ENCODE results near the gene TULP4. TPM values are rescaled to one million over a fixed set of nuclear protein-coding genes. Genes with fewer than 3 reads are reported as not detected.

The TULP4 gene
- total RNA-seq, 1 experiment from 2014 or later = 52.8 TPM

DNA sequence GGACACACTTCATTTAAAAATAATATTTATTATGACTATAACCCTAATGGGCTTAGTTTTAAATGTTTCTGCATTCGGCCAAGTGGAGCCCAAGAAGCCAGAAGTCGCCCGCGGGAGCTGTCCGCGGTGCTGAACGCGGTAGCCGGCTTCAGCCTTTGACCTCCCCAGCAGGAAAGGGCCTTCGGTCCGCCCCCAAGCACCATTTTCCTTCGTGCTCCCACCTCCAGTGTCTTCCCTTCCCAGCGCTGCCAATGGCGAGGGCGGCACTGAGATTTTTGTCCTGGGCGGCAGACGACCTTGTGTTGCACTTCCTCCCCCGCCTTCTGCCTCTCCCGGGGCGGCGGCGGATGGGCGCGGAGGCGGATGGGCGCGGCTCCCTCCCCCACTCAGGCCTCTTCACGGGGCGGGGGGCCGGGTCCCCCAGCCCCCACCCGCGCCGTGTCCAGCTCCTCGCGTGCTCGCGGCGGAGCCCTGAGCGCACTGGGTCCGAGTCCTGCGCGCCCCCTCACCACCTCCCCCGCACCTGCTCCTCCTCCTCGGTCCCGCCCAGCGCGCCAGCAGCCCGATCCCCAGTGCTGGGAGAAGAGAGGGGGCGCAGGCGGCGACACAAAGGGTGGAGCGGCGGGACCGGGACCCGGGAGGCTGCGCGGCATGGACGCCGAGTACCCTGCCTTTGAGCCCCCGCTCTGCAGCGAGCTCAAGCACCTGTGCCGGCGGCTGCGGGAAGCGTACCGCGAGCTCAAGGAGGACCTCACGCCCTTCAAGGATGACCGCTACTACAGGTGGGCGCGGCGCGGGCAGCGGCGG lies 224.0 kb downstream of the TULP4 start (continued):
- TF ChIP-seq, protein P1, sequence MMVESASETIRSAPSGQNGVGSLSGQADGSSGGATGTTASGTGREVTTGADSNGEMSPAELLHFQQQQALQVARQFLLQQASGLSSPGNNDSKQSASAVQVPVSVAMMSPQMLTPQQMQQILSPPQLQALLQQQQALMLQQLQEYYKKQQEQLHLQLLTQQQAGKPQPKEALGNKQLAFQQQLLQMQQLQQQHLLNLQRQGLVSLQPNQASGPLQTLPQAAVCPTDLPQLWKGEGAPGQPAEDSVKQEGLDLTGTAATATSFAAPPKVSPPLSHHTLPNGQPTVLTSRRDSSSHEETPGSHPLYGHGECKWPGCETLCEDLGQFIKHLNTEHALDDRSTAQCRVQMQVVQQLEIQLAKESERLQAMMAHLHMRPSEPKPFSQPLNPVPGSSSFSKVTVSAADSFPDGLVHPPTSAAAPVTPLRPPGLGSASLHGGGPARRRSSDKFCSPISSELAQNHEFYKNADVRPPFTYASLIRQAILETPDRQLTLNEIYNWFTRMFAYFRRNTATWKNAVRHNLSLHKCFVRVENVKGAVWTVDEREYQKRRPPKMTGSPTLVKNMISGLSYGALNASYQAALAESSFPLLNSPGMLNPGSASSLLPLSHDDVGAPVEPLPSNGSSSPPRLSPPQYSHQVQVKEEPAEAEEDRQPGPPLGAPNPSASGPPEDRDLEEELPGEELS (CRISPR knock-in tag; IDR thresholded peaks at IDR 0.05) = peak; percentile 71
- TF ChIP-seq GRHL2 (CRISPR knock-in tag; IDR thresholded peaks at IDR 0.05; ENCODE audit: insufficient replicate concordance, severe bottlenecking) (no peak), SP1 (CRISPR knock-in tag; conservative IDR thresholded peaks at IDR 0.05) (no peak), IRF2 (CRISPR knock-in tag; IDR thresholded peaks at IDR 0.05; ENCODE audit: borderline replicate concordance, low read depth) (no peak), ZBTB21 (CRISPR knock-in tag; IDR thresholded peaks at IDR 0.05; ENCODE audit: borderline replicate concordance) (no peak), SMAD3 (CRISPR knock-in tag; IDR thresholded peaks at IDR 0.05; ENCODE audit: borderline replicate concordance) (peak; percentile 84; the same call in 1 of the 2 replicates), ZSCAN18 (CRISPR knock-in tag; IDR thresholded peaks at IDR 0.05) (no peak; the same call in 1 of the 2 replicates), NR2C2 (CRISPR knock-in tag; IDR thresholded peaks at IDR 0.05) (no peak), TP53 (CRISPR knock-in tag; IDR thresholded peaks at IDR 0.05) (peak; percentile 20; the same call in 1 of the 2 replicates), CBFB (CRISPR knock-in tag; IDR thresholded peaks at IDR 0.05; ENCODE audit: low read depth) (0 out of 2 replicates have a peak, but pooled peaks have one; percentile 20)
- TF ChIP-seq, protein P2, sequence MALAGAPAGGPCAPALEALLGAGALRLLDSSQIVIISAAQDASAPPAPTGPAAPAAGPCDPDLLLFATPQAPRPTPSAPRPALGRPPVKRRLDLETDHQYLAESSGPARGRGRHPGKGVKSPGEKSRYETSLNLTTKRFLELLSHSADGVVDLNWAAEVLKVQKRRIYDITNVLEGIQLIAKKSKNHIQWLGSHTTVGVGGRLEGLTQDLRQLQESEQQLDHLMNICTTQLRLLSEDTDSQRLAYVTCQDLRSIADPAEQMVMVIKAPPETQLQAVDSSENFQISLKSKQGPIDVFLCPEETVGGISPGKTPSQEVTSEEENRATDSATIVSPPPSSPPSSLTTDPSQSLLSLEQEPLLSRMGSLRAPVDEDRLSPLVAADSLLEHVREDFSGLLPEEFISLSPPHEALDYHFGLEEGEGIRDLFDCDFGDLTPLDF (CRISPR knock-in tag; IDR thresholded peaks at IDR 0.05) = no peak
- TF ChIP-seq, protein P3, sequence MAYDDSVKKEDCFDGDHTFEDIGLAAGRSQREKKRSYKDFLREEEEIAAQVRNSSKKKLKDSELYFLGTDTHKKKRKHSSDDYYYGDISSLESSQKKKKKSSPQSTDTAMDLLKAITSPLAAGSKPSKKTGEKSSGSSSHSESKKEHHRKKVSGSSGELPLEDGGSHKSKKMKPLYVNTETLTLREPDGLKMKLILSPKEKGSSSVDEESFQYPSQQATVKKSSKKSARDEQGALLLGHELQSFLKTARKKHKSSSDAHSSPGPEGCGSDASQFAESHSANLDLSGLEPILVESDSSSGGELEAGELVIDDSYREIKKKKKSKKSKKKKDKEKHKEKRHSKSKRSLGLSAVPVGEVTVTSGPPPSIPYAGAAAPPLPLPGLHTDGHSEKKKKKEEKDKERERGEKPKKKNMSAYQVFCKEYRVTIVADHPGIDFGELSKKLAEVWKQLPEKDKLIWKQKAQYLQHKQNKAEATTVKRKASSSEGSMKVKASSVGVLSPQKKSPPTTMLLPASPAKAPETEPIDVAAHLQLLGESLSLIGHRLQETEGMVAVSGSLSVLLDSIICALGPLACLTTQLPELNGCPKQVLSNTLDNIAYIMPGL (CRISPR knock-in tag; IDR thresholded peaks at IDR 0.05) = peak; percentile 93
- TF ChIP-seq, protein P4, sequence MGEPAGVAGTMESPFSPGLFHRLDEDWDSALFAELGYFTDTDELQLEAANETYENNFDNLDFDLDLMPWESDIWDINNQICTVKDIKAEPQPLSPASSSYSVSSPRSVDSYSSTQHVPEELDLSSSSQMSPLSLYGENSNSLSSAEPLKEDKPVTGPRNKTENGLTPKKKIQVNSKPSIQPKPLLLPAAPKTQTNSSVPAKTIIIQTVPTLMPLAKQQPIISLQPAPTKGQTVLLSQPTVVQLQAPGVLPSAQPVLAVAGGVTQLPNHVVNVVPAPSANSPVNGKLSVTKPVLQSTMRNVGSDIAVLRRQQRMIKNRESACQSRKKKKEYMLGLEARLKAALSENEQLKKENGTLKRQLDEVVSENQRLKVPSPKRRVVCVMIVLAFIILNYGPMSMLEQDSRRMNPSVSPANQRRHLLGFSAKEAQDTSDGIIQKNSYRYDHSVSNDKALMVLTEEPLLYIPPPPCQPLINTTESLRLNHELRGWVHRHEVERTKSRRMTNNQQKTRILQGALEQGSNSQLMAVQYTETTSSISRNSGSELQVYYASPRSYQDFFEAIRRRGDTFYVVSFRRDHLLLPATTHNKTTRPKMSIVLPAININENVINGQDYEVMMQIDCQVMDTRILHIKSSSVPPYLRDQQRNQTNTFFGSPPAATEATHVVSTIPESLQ (CRISPR knock-in tag; IDR thresholded peaks at IDR 0.05) = no peak
- TF ChIP-seq, protein P5, sequence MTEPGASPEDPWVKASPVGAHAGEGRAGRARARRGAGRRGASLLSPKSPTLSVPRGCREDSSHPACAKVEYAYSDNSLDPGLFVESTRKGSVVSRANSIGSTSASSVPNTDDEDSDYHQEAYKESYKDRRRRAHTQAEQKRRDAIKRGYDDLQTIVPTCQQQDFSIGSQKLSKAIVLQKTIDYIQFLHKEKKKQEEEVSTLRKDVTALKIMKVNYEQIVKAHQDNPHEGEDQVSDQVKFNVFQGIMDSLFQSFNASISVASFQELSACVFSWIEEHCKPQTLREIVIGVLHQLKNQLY (CRISPR knock-in tag; IDR thresholded peaks at IDR 0.05) = no peak
- TF ChIP-seq, protein P6, sequence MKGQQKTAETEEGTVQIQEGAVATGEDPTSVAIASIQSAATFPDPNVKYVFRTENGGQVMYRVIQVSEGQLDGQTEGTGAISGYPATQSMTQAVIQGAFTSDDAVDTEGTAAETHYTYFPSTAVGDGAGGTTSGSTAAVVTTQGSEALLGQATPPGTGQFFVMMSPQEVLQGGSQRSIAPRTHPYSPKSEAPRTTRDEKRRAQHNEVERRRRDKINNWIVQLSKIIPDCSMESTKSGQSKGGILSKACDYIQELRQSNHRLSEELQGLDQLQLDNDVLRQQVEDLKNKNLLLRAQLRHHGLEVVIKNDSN (CRISPR knock-in tag; IDR thresholded peaks at IDR 0.05) = peak; percentile 68
- TF ChIP-seq, protein P7, sequence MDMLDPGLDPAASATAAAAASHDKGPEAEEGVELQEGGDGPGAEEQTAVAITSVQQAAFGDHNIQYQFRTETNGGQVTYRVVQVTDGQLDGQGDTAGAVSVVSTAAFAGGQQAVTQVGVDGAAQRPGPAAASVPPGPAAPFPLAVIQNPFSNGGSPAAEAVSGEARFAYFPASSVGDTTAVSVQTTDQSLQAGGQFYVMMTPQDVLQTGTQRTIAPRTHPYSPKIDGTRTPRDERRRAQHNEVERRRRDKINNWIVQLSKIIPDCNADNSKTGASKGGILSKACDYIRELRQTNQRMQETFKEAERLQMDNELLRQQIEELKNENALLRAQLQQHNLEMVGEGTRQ (CRISPR knock-in tag; IDR thresholded peaks at IDR 0.05) = no peak
- TF ChIP-seq, protein P8, sequence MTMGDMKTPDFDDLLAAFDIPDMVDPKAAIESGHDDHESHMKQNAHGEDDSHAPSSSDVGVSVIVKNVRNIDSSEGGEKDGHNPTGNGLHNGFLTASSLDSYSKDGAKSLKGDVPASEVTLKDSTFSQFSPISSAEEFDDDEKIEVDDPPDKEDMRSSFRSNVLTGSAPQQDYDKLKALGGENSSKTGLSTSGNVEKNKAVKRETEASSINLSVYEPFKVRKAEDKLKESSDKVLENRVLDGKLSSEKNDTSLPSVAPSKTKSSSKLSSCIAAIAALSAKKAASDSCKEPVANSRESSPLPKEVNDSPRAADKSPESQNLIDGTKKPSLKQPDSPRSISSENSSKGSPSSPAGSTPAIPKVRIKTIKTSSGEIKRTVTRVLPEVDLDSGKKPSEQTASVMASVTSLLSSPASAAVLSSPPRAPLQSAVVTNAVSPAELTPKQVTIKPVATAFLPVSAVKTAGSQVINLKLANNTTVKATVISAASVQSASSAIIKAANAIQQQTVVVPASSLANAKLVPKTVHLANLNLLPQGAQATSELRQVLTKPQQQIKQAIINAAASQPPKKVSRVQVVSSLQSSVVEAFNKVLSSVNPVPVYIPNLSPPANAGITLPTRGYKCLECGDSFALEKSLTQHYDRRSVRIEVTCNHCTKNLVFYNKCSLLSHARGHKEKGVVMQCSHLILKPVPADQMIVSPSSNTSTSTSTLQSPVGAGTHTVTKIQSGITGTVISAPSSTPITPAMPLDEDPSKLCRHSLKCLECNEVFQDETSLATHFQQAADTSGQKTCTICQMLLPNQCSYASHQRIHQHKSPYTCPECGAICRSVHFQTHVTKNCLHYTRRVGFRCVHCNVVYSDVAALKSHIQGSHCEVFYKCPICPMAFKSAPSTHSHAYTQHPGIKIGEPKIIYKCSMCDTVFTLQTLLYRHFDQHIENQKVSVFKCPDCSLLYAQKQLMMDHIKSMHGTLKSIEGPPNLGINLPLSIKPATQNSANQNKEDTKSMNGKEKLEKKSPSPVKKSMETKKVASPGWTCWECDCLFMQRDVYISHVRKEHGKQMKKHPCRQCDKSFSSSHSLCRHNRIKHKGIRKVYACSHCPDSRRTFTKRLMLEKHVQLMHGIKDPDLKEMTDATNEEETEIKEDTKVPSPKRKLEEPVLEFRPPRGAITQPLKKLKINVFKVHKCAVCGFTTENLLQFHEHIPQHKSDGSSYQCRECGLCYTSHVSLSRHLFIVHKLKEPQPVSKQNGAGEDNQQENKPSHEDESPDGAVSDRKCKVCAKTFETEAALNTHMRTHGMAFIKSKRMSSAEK (CRISPR knock-in tag; IDR thresholded peaks at IDR 0.05; ENCODE audit: borderline replicate concordance) = no peak
- TF ChIP-seq, protein P9, sequence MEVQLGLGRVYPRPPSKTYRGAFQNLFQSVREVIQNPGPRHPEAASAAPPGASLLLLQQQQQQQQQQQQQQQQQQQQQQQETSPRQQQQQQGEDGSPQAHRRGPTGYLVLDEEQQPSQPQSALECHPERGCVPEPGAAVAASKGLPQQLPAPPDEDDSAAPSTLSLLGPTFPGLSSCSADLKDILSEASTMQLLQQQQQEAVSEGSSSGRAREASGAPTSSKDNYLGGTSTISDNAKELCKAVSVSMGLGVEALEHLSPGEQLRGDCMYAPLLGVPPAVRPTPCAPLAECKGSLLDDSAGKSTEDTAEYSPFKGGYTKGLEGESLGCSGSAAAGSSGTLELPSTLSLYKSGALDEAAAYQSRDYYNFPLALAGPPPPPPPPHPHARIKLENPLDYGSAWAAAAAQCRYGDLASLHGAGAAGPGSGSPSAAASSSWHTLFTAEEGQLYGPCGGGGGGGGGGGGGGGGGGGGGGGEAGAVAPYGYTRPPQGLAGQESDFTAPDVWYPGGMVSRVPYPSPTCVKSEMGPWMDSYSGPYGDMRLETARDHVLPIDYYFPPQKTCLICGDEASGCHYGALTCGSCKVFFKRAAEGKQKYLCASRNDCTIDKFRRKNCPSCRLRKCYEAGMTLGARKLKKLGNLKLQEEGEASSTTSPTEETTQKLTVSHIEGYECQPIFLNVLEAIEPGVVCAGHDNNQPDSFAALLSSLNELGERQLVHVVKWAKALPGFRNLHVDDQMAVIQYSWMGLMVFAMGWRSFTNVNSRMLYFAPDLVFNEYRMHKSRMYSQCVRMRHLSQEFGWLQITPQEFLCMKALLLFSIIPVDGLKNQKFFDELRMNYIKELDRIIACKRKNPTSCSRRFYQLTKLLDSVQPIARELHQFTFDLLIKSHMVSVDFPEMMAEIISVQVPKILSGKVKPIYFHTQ (CRISPR knock-in tag; IDR thresholded peaks at IDR 0.05) = no peak
